GM13977 (cell line): ENCODE results near the gene PTGDS.

Experiments
- DNase-seq: peaks from one replicate; pipeline ENCODE4 v3.0.0; 2012; ENCODE audit warnings: low spot score
- in situ Hi-C: fragments of 300-500 bp; cut with MboI; formaldehyde crosslinking; loops from one replicate; pipeline ENCODE4 v1.12.0; 2022; ENCODE audit warnings: low sequenced_read_pairs, low pct_unique_long_range_greater_than_20kb, mixed read lengths, inconsistent platforms; ENCODE audit not compliant: unreplicated experiment
- TF ChIP-seq, protein P1 (sequence below): IDR thresholded peaks from 2 replicates; pipeline ENCODE4 v1.5.1; 2012; ENCODE audit warnings: mild to moderate bottlenecking, control low read depth; ENCODE audit not compliant: insufficient read depth; ENCODE audit errors: extremely low read depth, missing control alignments

Gene PTGDS

DNA sequence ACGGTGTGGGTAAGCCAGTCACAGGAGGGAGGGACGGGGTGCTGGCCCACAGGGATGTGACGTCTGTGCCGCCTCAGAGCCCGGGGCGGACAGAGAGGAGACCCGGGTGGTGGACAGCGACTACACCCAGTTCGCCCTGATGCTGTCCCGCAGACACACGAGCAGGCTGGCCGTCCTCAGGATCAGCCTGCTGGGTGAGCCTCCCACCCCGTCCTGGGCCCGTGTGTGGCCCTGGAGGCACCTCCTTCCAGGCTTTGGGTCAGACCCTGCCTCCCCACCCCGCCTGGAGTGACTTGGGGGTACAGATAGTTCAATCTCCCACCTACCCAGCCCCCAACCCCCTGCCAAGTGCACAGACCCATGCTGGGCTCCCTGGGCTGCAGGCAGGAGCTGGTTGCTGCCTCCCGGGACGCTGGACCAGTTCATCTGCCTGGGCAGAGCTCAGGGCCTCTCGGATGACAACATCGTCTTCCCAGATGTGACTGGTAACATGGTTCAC is 23.5 kb upstream of the PTGDS start:
- DNase-seq = no peak
- TF ChIP-seq, protein P1, sequence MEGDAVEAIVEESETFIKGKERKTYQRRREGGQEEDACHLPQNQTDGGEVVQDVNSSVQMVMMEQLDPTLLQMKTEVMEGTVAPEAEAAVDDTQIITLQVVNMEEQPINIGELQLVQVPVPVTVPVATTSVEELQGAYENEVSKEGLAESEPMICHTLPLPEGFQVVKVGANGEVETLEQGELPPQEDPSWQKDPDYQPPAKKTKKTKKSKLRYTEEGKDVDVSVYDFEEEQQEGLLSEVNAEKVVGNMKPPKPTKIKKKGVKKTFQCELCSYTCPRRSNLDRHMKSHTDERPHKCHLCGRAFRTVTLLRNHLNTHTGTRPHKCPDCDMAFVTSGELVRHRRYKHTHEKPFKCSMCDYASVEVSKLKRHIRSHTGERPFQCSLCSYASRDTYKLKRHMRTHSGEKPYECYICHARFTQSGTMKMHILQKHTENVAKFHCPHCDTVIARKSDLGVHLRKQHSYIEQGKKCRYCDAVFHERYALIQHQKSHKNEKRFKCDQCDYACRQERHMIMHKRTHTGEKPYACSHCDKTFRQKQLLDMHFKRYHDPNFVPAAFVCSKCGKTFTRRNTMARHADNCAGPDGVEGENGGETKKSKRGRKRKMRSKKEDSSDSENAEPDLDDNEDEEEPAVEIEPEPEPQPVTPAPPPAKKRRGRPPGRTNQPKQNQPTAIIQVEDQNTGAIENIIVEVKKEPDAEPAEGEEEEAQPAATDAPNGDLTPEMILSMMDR = no peak
- in situ Hi-C loops = no loop called here

DNA sequence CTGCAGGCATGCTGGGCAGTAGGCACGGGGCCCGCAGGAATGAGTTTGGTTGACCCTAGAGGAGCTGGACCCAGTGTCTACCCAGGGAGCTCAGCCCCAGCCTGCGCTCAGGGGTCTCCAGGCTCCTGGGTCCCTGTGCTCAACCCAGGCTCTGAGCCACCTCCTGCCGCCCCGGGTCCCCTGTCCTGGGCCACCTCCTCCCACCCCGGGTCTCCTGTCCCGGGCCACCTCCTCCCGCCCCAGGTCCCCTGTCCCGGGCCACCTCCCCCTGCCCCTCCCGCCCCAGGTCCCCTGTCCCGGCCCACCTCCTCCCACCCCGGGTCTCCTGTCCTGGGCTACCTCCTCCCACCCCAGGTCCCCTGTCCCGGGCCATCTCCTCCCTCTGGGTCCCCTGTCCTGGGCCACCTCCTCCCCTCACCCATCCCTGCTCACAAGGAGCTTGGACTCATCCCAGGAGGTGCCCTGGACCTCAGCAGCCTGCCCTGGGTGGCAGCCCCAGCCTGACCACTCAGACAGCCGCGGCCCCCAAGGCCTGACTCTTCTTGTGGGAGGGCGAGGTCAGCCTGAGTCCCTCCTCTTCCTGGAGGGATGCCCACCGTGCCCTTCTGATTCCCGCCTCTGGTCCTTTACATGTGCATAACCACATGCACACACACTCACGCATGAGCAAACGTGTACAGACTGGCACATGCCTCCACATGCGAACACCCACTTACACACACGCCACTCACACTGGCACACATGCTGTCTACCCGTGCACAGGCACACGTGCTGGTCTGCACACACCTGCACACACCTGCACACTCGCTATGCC is 22.8 kb upstream of the PTGDS start:
- TF ChIP-seq, protein P1 = no peak
- in situ Hi-C loops = no loop called here
- no peak for DNase-seq

DNA sequence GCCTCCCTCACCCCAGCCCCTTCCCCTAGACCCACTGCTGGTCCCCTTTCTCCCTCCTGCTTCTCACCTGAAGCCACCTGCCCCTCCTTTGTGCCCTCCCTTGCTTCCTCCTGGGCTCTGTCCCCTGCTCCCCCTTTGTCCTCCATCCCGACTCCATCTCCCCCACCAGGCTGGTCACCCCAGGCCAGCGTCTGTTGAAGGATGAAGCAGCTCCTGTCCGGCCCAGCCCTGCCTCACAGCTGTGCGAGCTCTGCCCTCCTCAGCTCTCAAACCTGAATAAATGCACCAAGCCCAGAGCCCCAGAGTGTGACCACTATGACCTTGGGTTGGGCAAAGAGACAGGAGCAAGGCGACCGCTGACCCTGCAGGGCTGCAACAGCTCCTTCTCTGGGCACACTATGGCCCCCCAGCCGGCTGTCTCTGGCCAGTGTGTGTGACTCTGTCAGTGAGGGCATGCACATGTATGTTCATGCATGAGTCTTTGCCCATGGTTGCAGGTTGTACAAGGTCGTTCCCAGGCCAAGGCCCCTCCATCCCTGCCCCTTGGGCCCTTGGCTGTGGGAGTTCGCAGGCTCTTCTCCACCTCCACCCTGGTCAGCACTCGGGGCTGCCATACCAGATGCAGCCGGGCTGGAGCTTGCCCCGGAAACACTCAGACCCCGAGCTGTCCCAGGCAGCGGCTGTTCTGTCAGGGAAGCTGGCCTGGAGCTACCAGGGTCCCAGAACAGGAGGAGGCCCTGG is 21.9 kb upstream of the PTGDS start:
- TF ChIP-seq, protein P1 = no peak
- in situ Hi-C loops = no loop called here
- DNase-seq = no peak

DNA sequence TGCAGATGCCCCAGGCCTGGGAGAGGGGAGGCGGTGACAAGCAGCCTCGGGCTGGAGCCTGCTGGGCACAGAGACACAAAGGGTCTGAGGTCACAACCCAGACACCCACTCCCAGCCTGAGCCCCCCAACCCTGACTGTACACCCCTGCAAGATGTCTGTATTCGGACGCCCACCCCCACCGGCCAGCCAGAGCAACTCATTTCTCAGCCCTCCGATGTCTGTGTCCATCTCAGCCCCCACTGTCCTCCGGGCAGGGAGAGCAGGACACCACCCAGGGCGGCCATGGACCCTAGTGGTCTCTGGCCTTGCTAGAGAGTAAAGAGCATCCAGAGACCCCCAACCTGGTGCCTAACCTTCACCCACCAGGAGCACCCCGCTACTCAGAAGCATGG is 21.4 kb upstream of the PTGDS start:
- in situ Hi-C loops = no loop called here
- no peak for DNase-seq
- TF ChIP-seq, protein P1 = no peak

DNA sequence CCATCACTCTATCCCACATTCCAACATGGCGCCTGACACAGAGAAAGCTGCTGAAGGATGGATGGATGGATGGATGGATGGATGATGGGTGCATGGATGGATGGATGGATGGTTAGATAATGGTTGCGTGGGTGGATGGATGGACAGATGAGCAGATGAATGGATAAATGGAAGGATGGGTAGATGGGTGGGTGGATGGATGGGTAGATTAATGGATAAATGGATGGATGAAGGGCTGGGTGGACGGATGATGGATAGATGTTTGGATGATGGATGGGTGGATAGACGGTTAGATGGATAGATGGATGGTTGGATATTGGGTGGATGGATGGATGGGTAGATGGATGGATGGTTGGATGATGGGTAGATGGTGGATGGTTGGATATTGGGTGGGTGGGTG is 20.7 kb upstream of the PTGDS start:
- no peak for DNase-seq
- TF ChIP-seq, protein P1 = no peak
- in situ Hi-C loops = no loop called here

DNA sequence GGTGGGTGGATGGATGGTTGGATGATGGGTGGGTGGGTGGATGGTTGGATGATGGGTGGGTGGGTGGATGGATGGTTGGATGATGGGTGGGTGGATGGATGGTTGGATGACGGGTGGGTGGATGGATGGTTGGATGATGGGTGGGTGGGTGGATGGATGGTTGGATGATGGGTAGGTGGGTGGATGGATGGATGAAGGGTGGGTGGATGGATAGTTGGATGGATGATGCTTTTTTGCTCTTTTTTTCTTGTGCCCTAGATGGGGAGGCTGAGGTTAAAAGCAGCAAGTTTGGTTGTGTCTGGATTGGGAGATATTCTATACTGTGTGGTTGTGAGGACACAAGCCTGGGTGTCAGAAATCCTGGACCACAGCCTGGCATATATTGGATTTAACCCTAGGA is 19.8 kb upstream of the PTGDS start:
- in situ Hi-C loops = no loop called here
- TF ChIP-seq, protein P1 = no peak
- no peak for DNase-seq
